RWPE1 (cell line): ENCODE results near the gene MAGI3.
"Not testable (repeated sequence)": the region's sequence is repeated elsewhere in the genome, so short reads cannot be mapped to it uniquely, and the experiment has no call there.

Experiments used
- CTCF ChIA-PET: fragments of 350-600 bp; sonication (Branson Sonifier 250); formaldehyde crosslinking; extraction: SDS; loops from one replicate; lab custom pipeline; 2021; lab: Yijun Ruan, JAX
- POLR2A ChIA-PET: fragments of 400-600 bp; formaldehyde crosslinking; extraction: SDS; loops from one replicate; lab custom pipeline; 2020; ENCODE audit warnings: antibody characterized with exemption; ENCODE audit not compliant: low non-redundant PET; lab: Yijun Ruan, JAX
- DNase-seq: peaks from one replicate; pipeline ENCODE4 v3.0.0; 2012; ENCODE audit warnings: low spot score
- H3K27ac ChIP-seq: fragments of 450-650 bp; 2 replicates; pipeline ENCODE4 v1.5.1; 2017
- CTCF ChIP-seq: fragments of 450-650 bp; conservative IDR thresholded peaks from 2 replicates; pipeline ENCODE4 v1.5.1; 2017; ENCODE audit warnings: low read depth, mild to moderate bottlenecking

MAGI3 gene

GRCh38 chr1:113452921-113453770 lies 62.8 kb downstream of the MAGI3 start:
- CTCF ChIA-PET: interaction anchor here (0.6 to 1.3 kb wide), 10 partner anchors 9 to 318 kb away, joined by 3 to 7 read pairs (median 3); partner anchors contain the start of gene MAGI3
- POLR2A ChIA-PET: no interaction called here
- peak; percentile 38 for DNase-seq

GRCh38 chr1:113453771-113454083 lies 63.4 kb downstream of the MAGI3 start:
- ChIA-PET CTCF (interaction anchor here (0.6 to 1.3 kb wide), 9 partner anchors 9 to 318 kb away, joined by 3 to 7 read pairs (median 3); partner anchors contain the start of gene MAGI3), POLR2A (no interaction called here)
- DNase-seq: no peak
- no peak overlapping the region for H3K27ac ChIP-seq
- TF ChIP-seq CTCF: no peak

More at GRCh38 chr1:113452921-113453770, 62.8 kb downstream of the MAGI3 start:
- TF ChIP-seq CTCF: peak; percentile 54
- no peak overlapping the region for H3K27ac ChIP-seq

GRCh38 chr1:113455374-113455773 lies 65.1 kb downstream of the MAGI3 start:
- POLR2A ChIA-PET: no interaction called here
- CTCF ChIA-PET: no interaction called here

GRCh38 chr1:113456967-113457366 lies 66.7 kb downstream of the MAGI3 start:
- no peak for TF ChIP-seq CTCF
- CTCF ChIA-PET: interaction anchor here (0.5 kb wide), 1 partner anchor 50 kb away, joined by 3 read pairs; no protein-coding TSS in a partner anchor
- POLR2A ChIA-PET: no interaction called here
- no peak overlapping the region for H3K27ac ChIP-seq
- peak; percentile 91 for DNase-seq

More at GRCh38 chr1:113455374-113455773, 65.1 kb downstream of the MAGI3 start:
- no peak for DNase-seq
- H3K27ac ChIP-seq: no peak overlapping the region
- TF ChIP-seq CTCF: no peak

GRCh38 chr1:113459279-113459678 lies 69.0 kb downstream of the MAGI3 start:
- ChIA-PET POLR2A (no interaction called here), CTCF (no interaction called here)
- no peak overlapping the region for H3K27ac ChIP-seq
- no peak for DNase-seq
- TF ChIP-seq CTCF: no peak

- CTCF ChIA-PET: no interaction called here
- TF ChIP-seq CTCF: no peak
- DNase-seq: no peak
- POLR2A ChIA-PET: no interaction called here
- no peak overlapping the region for H3K27ac ChIP-seq
Measured at GRCh38 chr1:113467991-113468390, 77.7 kb downstream of the MAGI3 start.

GRCh38 chr1:113478427-113479195 lies 88.3 kb downstream of the MAGI3 start:
- H3K27ac ChIP-seq, POLR2A ChIA-PET, DNase-seq, CTCF ChIA-PET: not testable (repeated sequence)
